Stimulated activated effector memory CD8-positive, alpha-beta T cell treated with anti-CD3 and anti-CD28 coated beads, Interleukin-12 subunit alpha, Interleukin-12 subunit beta, amount 100 ng/mL, for 72 hours (primary cell): Measurements from ENCODE around the gene C6orf15.

Source experiments
- ATAC-seq: fragments of 150-1000 bp; cut with Tn5 transposase; 2 replicates; pipeline ENCODE4 v1.10.0; 2021
- DNase-seq, 2 donors: peaks; one replicate each; pipeline ENCODE4 v3.0.0; 2021 to 2022; ENCODE audit warnings: low spot score in 2 of 2
- H3K27ac Mint-ChIP-seq: one replicate; pipeline ENCODE4 v1.8.0; 2022; ENCODE audit warnings: mild to moderate bottlenecking, mixed read lengths
- H3K36me3 Mint-ChIP-seq: one replicate; pipeline ENCODE4 v1.8.0; 2022; ENCODE audit warnings: mild to moderate bottlenecking, mixed read lengths
- H3K4me1 Mint-ChIP-seq: one replicate; pipeline ENCODE4 v1.8.0; 2022; ENCODE audit warnings: mixed read lengths
- H3K4me3 Mint-ChIP-seq: one replicate; pipeline ENCODE4 v1.8.0; 2022; ENCODE audit warnings: mild to moderate bottlenecking, mixed read lengths
- H3K9me3 Mint-ChIP-seq: one replicate; pipeline ENCODE4 v1.8.0; 2022; ENCODE audit warnings: mixed read lengths

The C6orf15 gene

GRCh38 chr6:31096656-31097055 is 15.7 kb downstream of the C6orf15 start:
- no peak overlapping the region for H3K27ac Mint-ChIP-seq
- peaks cover 22% of the 10 kb centered on the region for H3K4me1 Mint-ChIP-seq
- no peak overlapping the region for H3K4me3 Mint-ChIP-seq
- H3K9me3 Mint-ChIP-seq = no peaks in the 10 kb centered on the region
- no peaks in the 10 kb centered on the region for H3K36me3 Mint-ChIP-seq
- ATAC-seq = no peak
- no peak for DNase-seq

GRCh38 chr6:31096215-31096614 is 16.2 kb downstream of the C6orf15 start:
- no peaks in the 10 kb centered on the region for H3K36me3 Mint-ChIP-seq
- DNase-seq (no peak), ATAC-seq (no peak)
- no peak overlapping the region for H3K27ac Mint-ChIP-seq
- H3K4me3 Mint-ChIP-seq = no peak overlapping the region
- H3K4me1 Mint-ChIP-seq = peaks cover 22% of the 10 kb centered on the region
- no peaks in the 10 kb centered on the region for H3K9me3 Mint-ChIP-seq

- DNase-seq (no peak), ATAC-seq (peak; percentile 69)
- Mint-ChIP-seq H3K36me3 (no peaks in the 10 kb centered on the region), H3K4me1 (peaks cover 22% of the 10 kb centered on the region), H3K4me3 (peak overlapping the region; percentile 17), H3K27ac (peak overlapping the region; percentile 85), H3K9me3 (no peaks in the 10 kb centered on the region)
Measured at GRCh38 chr6:31094389-31094881, 17.9 kb downstream of the C6orf15 start.

GRCh38 chr6:31092769-31093505 is 19.4 kb downstream of the C6orf15 start:
- no peaks in the 10 kb centered on the region for H3K9me3 Mint-ChIP-seq
- ATAC-seq = no peak
- H3K4me3 Mint-ChIP-seq = no peak overlapping the region
- no peak for DNase-seq
- H3K4me1 Mint-ChIP-seq = peaks cover 23% of the 10 kb centered on the region
- no peaks in the 10 kb centered on the region for H3K36me3 Mint-ChIP-seq
- H3K27ac Mint-ChIP-seq = no peak overlapping the region

GRCh38 chr6:31092238-31092637 is 20.1 kb downstream of the C6orf15 start:
- Mint-ChIP-seq H3K36me3 (no peaks in the 10 kb centered on the region), H3K27ac (no peak overlapping the region), H3K9me3 (no peaks in the 10 kb centered on the region), H3K4me3 (no peak overlapping the region), H3K4me1 (peaks cover 30% of the 10 kb centered on the region)
- DNase-seq (no peak), ATAC-seq (no peak)

GRCh38 chr6:31091680-31092079 is 20.7 kb downstream of the C6orf15 start:
- Mint-ChIP-seq H3K4me3 (no peak overlapping the region), H3K36me3 (no peaks in the 10 kb centered on the region), H3K9me3 (no peaks in the 10 kb centered on the region), H3K27ac (no peak overlapping the region), H3K4me1 (peaks cover 35% of the 10 kb centered on the region)
- DNase-seq (no peak), ATAC-seq (no peak)

GRCh38 chr6:31090973-31091364 is 21.4 kb downstream of the C6orf15 start:
- Mint-ChIP-seq H3K27ac (no peak overlapping the region), H3K4me3 (no peak overlapping the region), H3K9me3 (no peaks in the 10 kb centered on the region), H3K4me1 (peaks cover 31% of the 10 kb centered on the region), H3K36me3 (no peaks in the 10 kb centered on the region)
- DNase-seq (no peak), ATAC-seq (no peak)

GRCh38 chr6:31090275-31090972 is 22.0 kb downstream of the C6orf15 start:
- ATAC-seq = no peak
- Mint-ChIP-seq H3K4me1 (peaks cover 28% of the 10 kb centered on the region), H3K27ac (no peak overlapping the region)

GRCh38 chr6:31087494-31088089 is 24.8 kb downstream of the C6orf15 start:
- ATAC-seq = peak; percentile 98
- peak overlapping the region; percentile 30 for H3K27ac Mint-ChIP-seq
- no peak overlapping the region for H3K4me3 Mint-ChIP-seq
- H3K36me3 Mint-ChIP-seq = no peaks in the 10 kb centered on the region
- DNase-seq = peak; percentile 81 to 95
- peaks cover 13% of the 10 kb centered on the region for H3K4me1 Mint-ChIP-seq
- no peaks in the 10 kb centered on the region for H3K9me3 Mint-ChIP-seq

More at GRCh38 chr6:31090275-31090972, 22.0 kb downstream of the C6orf15 start:
- no peak for DNase-seq
- Mint-ChIP-seq H3K4me3 (no peak overlapping the region), H3K36me3 (no peaks in the 10 kb centered on the region), H3K9me3 (no peaks in the 10 kb centered on the region)

- DNase-seq (no peak), ATAC-seq (no peak)
- peaks cover 13% of the 10 kb centered on the region for H3K4me1 Mint-ChIP-seq
- no peak overlapping the region for H3K4me3 Mint-ChIP-seq
- no peaks in the 10 kb centered on the region for H3K36me3 Mint-ChIP-seq
- no peaks in the 10 kb centered on the region for H3K9me3 Mint-ChIP-seq
- no peak overlapping the region for H3K27ac Mint-ChIP-seq
Measured at GRCh38 chr6:31086788-31087440, 25.5 kb downstream of the C6orf15 start.

GRCh38 chr6:31083742-31084354 is 28.5 kb downstream of the C6orf15 start:
- Mint-ChIP-seq H3K36me3 (no peaks in the 10 kb centered on the region), H3K9me3 (no peaks in the 10 kb centered on the region), H3K4me3 (no peak overlapping the region), H3K27ac (no peak overlapping the region), H3K4me1 (peaks cover 19% of the 10 kb centered on the region)
- ATAC-seq (peak; percentile 57), DNase-seq (peak; percentile 20 to 63)

- H3K4me3 Mint-ChIP-seq = no peak overlapping the region
- ATAC-seq = no peak
- no peaks in the 10 kb centered on the region for H3K36me3 Mint-ChIP-seq
- DNase-seq = no peak
- peaks cover 9% of the 10 kb centered on the region for H3K4me1 Mint-ChIP-seq
- H3K27ac Mint-ChIP-seq = no peak overlapping the region
- H3K9me3 Mint-ChIP-seq = no peaks in the 10 kb centered on the region
Measured at GRCh38 chr6:31081872-31082271, 30.5 kb downstream of the C6orf15 start.

- Mint-ChIP-seq H3K36me3 (no peaks in the 10 kb centered on the region), H3K4me1 (peaks cover 7% of the 10 kb centered on the region), H3K4me3 (peak overlapping the region; percentile 31), H3K9me3 (no peaks in the 10 kb centered on the region), H3K27ac (no peak overlapping the region)
- DNase-seq = peak; percentile 57 to 80
- ATAC-seq = peak; percentile 75
Measured at GRCh38 chr6:31079656-31080261, 32.6 kb downstream of the C6orf15 start.

GRCh38 chr6:31076611-31077010 is 35.8 kb downstream of the C6orf15 start:
- ATAC-seq (no peak), DNase-seq (no peak)
- H3K9me3 Mint-ChIP-seq = no peaks in the 10 kb centered on the region
- H3K27ac Mint-ChIP-seq = no peak overlapping the region
- no peak overlapping the region for H3K4me3 Mint-ChIP-seq
- no peaks in the 10 kb centered on the region for H3K36me3 Mint-ChIP-seq
- H3K4me1 Mint-ChIP-seq = peaks cover 7% of the 10 kb centered on the region
